ENCODE measurements around the gene CUL4A.

GRCh38 chr13:113309473-113309872 is 100.1 kb downstream of the CUL4A start:
- TF ChIP-seq CTCF (IDR thresholded peaks at IDR 0.05; ENCODE audit: low read depth, low read length, poor library complexity, severe bottlenecking) (no peak), EZH2phosphoT487 (IDR thresholded peaks at IDR 0.05; ENCODE audit: borderline replicate concordance, low read length) (no peak)
